Uterus (tissue), 2 donors: ENCODE data around the gene LIG3.

Experiments used
- CTCF ChIP-seq, 4 experiments: fragments of 200-600 bp in 2 of 4; fragments of 450-650 bp in 2 of 4; sonication (generic) in 2 of 4; IDR thresholded peaks; one replicate each; pipeline ENCODE4 v1.5.1; 2016 to 2019; ENCODE audit warnings: antibody characterized with exemption in 4 of 4, mild to moderate bottlenecking in 2 of 4, moderate library complexity in 1 of 4
- POLR2A ChIP-seq, 2 donors: fragments of 450-650 bp; IDR thresholded peaks; one replicate each; pipeline ENCODE4 v1.6.1; 2016; ENCODE audit warnings: antibody characterized with exemption in 2 of 2, mild to moderate bottlenecking in 1 of 2, moderate library complexity in 1 of 2

GRCh38 chr17:35011671-35012216 is 31.4 kb downstream of the LIG3 start:
- TF ChIP-seq POLR2A (IDR thresholded peaks at IDR 0.05) = no peak
- no peak for TF ChIP-seq CTCF (IDR thresholded peaks at IDR 0.05)
